H9 (cell line): ENCODE measurements around the gene KDM1B. TPM values are rescaled to one million over a fixed set of nuclear protein-coding genes. Genes with fewer than 3 reads are reported as not detected.

Source experiments
- DNase-seq: peaks from one replicate; pipeline ENCODE4 v3.0.0-alpha.2; 2017
- H2AFZ ChIP-seq: one replicate; pipeline ENCODE4 v1.6.1; 2013; ENCODE audit warnings: mild to moderate bottlenecking, low read length, control low read depth, moderate library complexity
- H2AK5ac ChIP-seq: 2 replicates; pipeline ENCODE4 v1.6.1; 2013; ENCODE audit warnings: low read length, control low read depth, mixed read lengths; ENCODE audit not compliant: insufficient read length
- H2BK120ac ChIP-seq: one replicate; pipeline ENCODE4 v1.6.1; 2013; ENCODE audit warnings: low read depth, mild to moderate bottlenecking, low read length, control low read depth, inconsistent platforms; ENCODE audit not compliant: poor library complexity, severe bottlenecking
- H2BK12ac ChIP-seq: 2 replicates; pipeline ENCODE4 v1.6.1; 2013; ENCODE audit warnings: low read length, control low read depth, mixed read lengths, low read depth; ENCODE audit not compliant: insufficient read length
- H2BK15ac ChIP-seq: 2 replicates; pipeline ENCODE4 v1.6.1; 2013; ENCODE audit warnings: low read depth, low read length, control low read depth
- H2BK20ac ChIP-seq: one replicate; pipeline ENCODE4 v1.6.1; 2013; ENCODE audit warnings: low read depth, mild to moderate bottlenecking, low read length, control low read depth, inconsistent platforms; ENCODE audit not compliant: poor library complexity, severe bottlenecking
- H2BK5ac ChIP-seq: 2 replicates; pipeline ENCODE4 v1.6.1; 2013; ENCODE audit warnings: low read length, control low read depth, mixed read lengths; ENCODE audit not compliant: insufficient read length
- H3K14ac ChIP-seq: 2 replicates; pipeline ENCODE4 v1.6.1; 2013; ENCODE audit warnings: low read length, control low read depth; ENCODE audit not compliant: insufficient read depth
- H3K18ac ChIP-seq: 2 replicates; pipeline ENCODE4 v1.6.1; 2013; ENCODE audit warnings: low read depth, mild to moderate bottlenecking, mixed read lengths, low read length, control low read depth; ENCODE audit not compliant: insufficient read length
- H3K23ac ChIP-seq: 2 replicates; pipeline ENCODE4 v1.6.1; 2013; ENCODE audit warnings: low read length, control low read depth, mixed read lengths, low read depth; ENCODE audit not compliant: insufficient read length
- H3K23me2 ChIP-seq: 2 replicates; pipeline ENCODE4 v1.6.1; 2013; ENCODE audit warnings: low read depth, mild to moderate bottlenecking, mixed read lengths, low read length, control low read depth; ENCODE audit not compliant: insufficient read length, poor library complexity, severe bottlenecking
- H3K27ac ChIP-seq: 2 replicates; pipeline ENCODE4 v1.5.1; 2013; ENCODE audit warnings: low read length, control low read depth, mixed read lengths, low read depth; ENCODE audit not compliant: insufficient read length
- H3K27me3 ChIP-seq: 2 replicates; pipeline ENCODE4 v1.6.1; 2013; ENCODE audit warnings: low read length, control low read depth, inconsistent platforms; ENCODE audit not compliant: insufficient read depth
- H3K4ac ChIP-seq: 2 replicates; pipeline ENCODE4 v1.6.1; 2013; ENCODE audit warnings: low read depth, mild to moderate bottlenecking, control low read depth, inconsistent platforms, low read length, moderate library complexity
- H3K4me1 ChIP-seq: 2 replicates; pipeline ENCODE4 v1.6.1; 2013; ENCODE audit warnings: low read length, control low read depth, inconsistent platforms; ENCODE audit not compliant: insufficient read depth
- H3K4me2 ChIP-seq: 2 replicates; pipeline ENCODE4 v1.6.1; 2013; ENCODE audit warnings: low read length, control low read depth, mixed read lengths; ENCODE audit not compliant: insufficient read length, insufficient read depth
- H3K56ac ChIP-seq: 2 replicates; pipeline ENCODE4 v1.6.1; 2013; ENCODE audit warnings: low read depth, mild to moderate bottlenecking, mixed read lengths, low read length, control low read depth; ENCODE audit not compliant: insufficient read length
- H3K79me1 ChIP-seq: 2 replicates; pipeline ENCODE4 v1.6.1; 2013; ENCODE audit warnings: low read depth, mild to moderate bottlenecking, moderate library complexity, low read length, control low read depth, inconsistent platforms; ENCODE audit not compliant: insufficient read depth, poor library complexity, severe bottlenecking
- H3K79me2 ChIP-seq: 2 replicates; pipeline ENCODE4 v1.6.1; 2013; ENCODE audit warnings: low read length, control low read depth, inconsistent platforms; ENCODE audit not compliant: insufficient read depth
- H3K9ac ChIP-seq: 2 replicates; pipeline ENCODE4 v1.6.1; 2013; ENCODE audit warnings: low read length, control low read depth, mixed read lengths; ENCODE audit not compliant: insufficient read length; ENCODE audit errors: extremely low read depth
- H3K9me3 ChIP-seq: one replicate; pipeline ENCODE4 v1.6.1; 2013; ENCODE audit warnings: low read depth, low read length, inconsistent platforms; ENCODE audit not compliant: control insufficient read depth
- H3T11ph ChIP-seq: one replicate; pipeline ENCODE4 v1.6.1; 2013; ENCODE audit warnings: mild to moderate bottlenecking, low read length, control low read depth, inconsistent platforms
- H4K20me1 ChIP-seq: one replicate; pipeline ENCODE4 v1.6.1; 2013; ENCODE audit not compliant: control insufficient read depth, insufficient read length, insufficient read depth
- H4K5ac ChIP-seq: 2 replicates; pipeline ENCODE4 v1.6.1; 2013; ENCODE audit warnings: low read depth, mild to moderate bottlenecking, mixed read lengths, low read length, control low read depth; ENCODE audit not compliant: insufficient read length
- H4K8ac ChIP-seq: replicated peaks from 2 replicates; pipeline ENCODE4 v1.6.1; 2013; ENCODE audit warnings: low read length, control low read depth, mixed read lengths, low read depth; ENCODE audit not compliant: insufficient read length
- H4K91ac ChIP-seq: 2 replicates; pipeline ENCODE4 v1.6.1; 2013; ENCODE audit warnings: low read depth, mild to moderate bottlenecking, moderate library complexity, mixed read lengths, low read length, control low read depth; ENCODE audit not compliant: insufficient read length
- H3K27ac Mint-ChIP-seq, 3 experiments: 2 replicates in 2 of 3; 3 replicates in 1 of 3; pipeline ENCODE4 v1.8.0; 2020 to 2021; ENCODE audit warnings: mixed read lengths in 3 of 3, mild to moderate bottlenecking in 1 of 3, moderate library complexity in 1 of 3
- H3K27me3 Mint-ChIP-seq: 2 replicates; pipeline ENCODE4 v1.8.0; 2021; ENCODE audit warnings: low read depth, mild to moderate bottlenecking, moderate library complexity, mixed read lengths
- H3K36me3 Mint-ChIP-seq, 3 experiments: 2 replicates in 2 of 3; 3 replicates in 1 of 3; pipeline ENCODE4 v1.8.0; 2020 to 2021; ENCODE audit warnings: low read depth in 3 of 3, mixed read lengths in 3 of 3; ENCODE audit not compliant: insufficient read depth in 1 of 3
- H3K4me1 Mint-ChIP-seq, 2 experiments: 2 replicates each; pipeline ENCODE4 v1.8.0; 2020; ENCODE audit warnings: mixed read lengths in 2 of 2
- H3K4me3 Mint-ChIP-seq, 2 experiments: 2 replicates in 1 of 2; 3 replicates in 1 of 2; pipeline ENCODE4 v1.8.0; 2020 to 2021; ENCODE audit warnings: mild to moderate bottlenecking in 2 of 2, mixed read lengths in 2 of 2, moderate library complexity in 1 of 2
- H3K9me3 Mint-ChIP-seq, 2 experiments: 2 replicates in 1 of 2; 3 replicates in 1 of 2; pipeline ENCODE4 v1.8.0; 2020; ENCODE audit warnings: mild to moderate bottlenecking in 2 of 2, mixed read lengths in 2 of 2, moderate library complexity in 1 of 2
- total RNA-seq: library from RNA; stranded (reverse); gene quantifications from 2 replicates; pipeline ENCODE4 v1.2.1, GENCODE V29; 2021
- TF ChIP-seq, protein P1 (sequence below): fragments of 200-600 bp; sonication (generic); conservative IDR thresholded peaks from 3 replicates; pipeline ENCODE4 v1.8.0; 2021; ENCODE audit warnings: antibody characterized with exemption, mild to moderate bottlenecking

KDM1B gene
- total RNA-seq, 1 experiment from 2014 or later = 5.4 TPM

DNA sequence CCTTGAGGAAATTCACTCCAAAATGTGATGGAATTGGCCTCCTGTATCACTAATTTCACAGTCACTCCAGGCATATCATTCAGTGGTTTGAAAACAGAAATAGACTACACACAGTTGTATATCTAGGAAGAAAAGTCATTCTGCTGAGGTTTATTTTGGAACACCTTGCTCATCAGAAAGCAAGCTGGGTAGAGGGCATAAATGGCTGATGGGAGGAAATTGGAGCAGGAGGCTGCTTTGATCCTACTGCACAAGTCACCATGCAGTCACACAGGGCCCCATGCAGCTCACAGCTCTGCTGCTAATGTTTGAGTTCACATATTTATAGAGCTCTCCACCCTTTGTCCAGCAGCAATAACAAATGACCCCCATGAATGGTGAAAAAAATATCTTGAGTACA lies 45.1 kb upstream of the KDM1B start:
- no peak overlapping the region for H4K91ac ChIP-seq
- H3K79me2 ChIP-seq = no peaks in the 10 kb centered on the region
- TF ChIP-seq, protein P1, sequence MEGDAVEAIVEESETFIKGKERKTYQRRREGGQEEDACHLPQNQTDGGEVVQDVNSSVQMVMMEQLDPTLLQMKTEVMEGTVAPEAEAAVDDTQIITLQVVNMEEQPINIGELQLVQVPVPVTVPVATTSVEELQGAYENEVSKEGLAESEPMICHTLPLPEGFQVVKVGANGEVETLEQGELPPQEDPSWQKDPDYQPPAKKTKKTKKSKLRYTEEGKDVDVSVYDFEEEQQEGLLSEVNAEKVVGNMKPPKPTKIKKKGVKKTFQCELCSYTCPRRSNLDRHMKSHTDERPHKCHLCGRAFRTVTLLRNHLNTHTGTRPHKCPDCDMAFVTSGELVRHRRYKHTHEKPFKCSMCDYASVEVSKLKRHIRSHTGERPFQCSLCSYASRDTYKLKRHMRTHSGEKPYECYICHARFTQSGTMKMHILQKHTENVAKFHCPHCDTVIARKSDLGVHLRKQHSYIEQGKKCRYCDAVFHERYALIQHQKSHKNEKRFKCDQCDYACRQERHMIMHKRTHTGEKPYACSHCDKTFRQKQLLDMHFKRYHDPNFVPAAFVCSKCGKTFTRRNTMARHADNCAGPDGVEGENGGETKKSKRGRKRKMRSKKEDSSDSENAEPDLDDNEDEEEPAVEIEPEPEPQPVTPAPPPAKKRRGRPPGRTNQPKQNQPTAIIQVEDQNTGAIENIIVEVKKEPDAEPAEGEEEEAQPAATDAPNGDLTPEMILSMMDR = no peak
- H3K27me3 Mint-ChIP-seq = no peaks in the 10 kb centered on the region
- no peak for DNase-seq
- no peak overlapping the region for H3K9ac ChIP-seq
- no peaks in the 10 kb centered on the region for H3K79me1 ChIP-seq
- H2BK12ac ChIP-seq = no peak overlapping the region
- no peak overlapping the region for H3K4me3 Mint-ChIP-seq
- H3K4ac ChIP-seq = no peak overlapping the region
- no peak overlapping the region for H4K5ac ChIP-seq
- no peak overlapping the region for H2BK20ac ChIP-seq
- no peak overlapping the region for H2BK15ac ChIP-seq
- no peak overlapping the region for H3K27ac Mint-ChIP-seq
- H2BK120ac ChIP-seq = no peak overlapping the region
- H3K4me2 ChIP-seq = no peak overlapping the region
- peaks cover 10 to 17% of the 10 kb centered on the region in 2 experiments for H3K9me3 Mint-ChIP-seq
- no peak overlapping the region for H2AK5ac ChIP-seq
- peaks cover 3 to 13% (median 4%) of the 10 kb centered on the region in 3 experiments; a peak in 4 of 7 replicates for H3K36me3 Mint-ChIP-seq
- no peaks in the 10 kb centered on the region for H3K27me3 ChIP-seq
- no peak overlapping the region for H2BK5ac ChIP-seq
- no peak overlapping the region for H3T11ph ChIP-seq
- no peaks in the 10 kb centered on the region for H3K4me1 ChIP-seq
- H4K8ac ChIP-seq = no peak overlapping the region
- no peak overlapping the region for H2AFZ ChIP-seq
- no peak overlapping the region for H3K14ac ChIP-seq
- H3K23ac ChIP-seq = no peak overlapping the region
- H3K9me3 ChIP-seq = no peaks in the 10 kb centered on the region
- no peak overlapping the region for H3K56ac ChIP-seq
- no peaks in the 10 kb centered on the region for H4K20me1 ChIP-seq
- peaks cover 8 to 10% of the 10 kb centered on the region in 2 experiments for H3K4me1 Mint-ChIP-seq
- no peak overlapping the region for H3K27ac ChIP-seq
- H3K18ac ChIP-seq = no peak overlapping the region
- H3K23me2 ChIP-seq = no peaks in the 10 kb centered on the region
